ENCODE measurements around the gene CZIB.
A peak's percentile ranks its signal among the peaks of the same experiment; 100 is the strongest.
"Not testable (repeated sequence)": the region's sequence is repeated elsewhere in the genome, so short reads cannot be mapped to it uniquely, and the experiment has no call there.

CZIB gene

GRCh38 chr1:53188099-53188498 is 32.3 kb downstream of the CZIB start:
- DNase-seq, result no peak

DNA sequence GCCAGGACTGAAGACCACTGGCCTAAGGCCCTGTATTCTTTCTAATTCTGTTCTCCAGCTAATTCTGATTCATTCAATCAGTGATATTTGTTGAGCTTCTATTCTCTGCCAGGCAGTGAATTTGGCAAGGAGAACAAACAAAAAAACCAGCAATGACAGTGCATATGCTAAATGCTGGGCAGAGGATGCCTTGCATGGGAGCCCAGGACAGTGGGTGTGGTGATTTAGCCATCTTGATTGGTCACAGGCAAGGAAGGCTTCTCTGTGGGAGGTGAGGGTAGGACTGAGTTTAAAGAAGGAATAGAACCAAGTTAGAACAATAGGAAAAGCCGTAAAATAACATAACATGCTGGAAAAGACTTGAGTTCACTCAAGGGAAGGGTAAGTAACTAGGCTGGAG is 33.0 kb downstream of the CZIB start:
- no peak for DNase-seq

DNA sequence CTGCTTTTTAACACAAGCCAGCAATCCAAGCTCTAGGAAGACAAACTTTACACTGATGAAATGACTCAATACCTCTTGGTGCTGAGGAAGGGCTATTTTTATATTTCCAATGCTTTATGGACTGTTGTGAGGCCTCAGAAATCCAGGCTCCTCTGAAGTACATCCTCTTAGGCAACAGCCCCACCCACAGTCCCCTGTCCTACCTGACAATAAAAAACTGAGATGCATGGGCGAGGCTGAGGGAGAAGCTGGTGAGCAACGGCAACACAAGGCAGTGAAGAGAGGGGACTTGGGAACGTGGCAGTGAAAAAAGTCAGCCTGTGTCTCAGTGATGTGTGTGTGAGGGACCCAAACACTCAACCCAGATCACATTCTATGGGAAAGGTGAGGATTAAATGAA is 33.9 kb downstream of the CZIB start:
- DNase-seq, result no peak

GRCh38 chr1:53185955-53186297 is 34.5 kb downstream of the CZIB start:
- DNase-seq, result not testable (repeated sequence)

DNA sequence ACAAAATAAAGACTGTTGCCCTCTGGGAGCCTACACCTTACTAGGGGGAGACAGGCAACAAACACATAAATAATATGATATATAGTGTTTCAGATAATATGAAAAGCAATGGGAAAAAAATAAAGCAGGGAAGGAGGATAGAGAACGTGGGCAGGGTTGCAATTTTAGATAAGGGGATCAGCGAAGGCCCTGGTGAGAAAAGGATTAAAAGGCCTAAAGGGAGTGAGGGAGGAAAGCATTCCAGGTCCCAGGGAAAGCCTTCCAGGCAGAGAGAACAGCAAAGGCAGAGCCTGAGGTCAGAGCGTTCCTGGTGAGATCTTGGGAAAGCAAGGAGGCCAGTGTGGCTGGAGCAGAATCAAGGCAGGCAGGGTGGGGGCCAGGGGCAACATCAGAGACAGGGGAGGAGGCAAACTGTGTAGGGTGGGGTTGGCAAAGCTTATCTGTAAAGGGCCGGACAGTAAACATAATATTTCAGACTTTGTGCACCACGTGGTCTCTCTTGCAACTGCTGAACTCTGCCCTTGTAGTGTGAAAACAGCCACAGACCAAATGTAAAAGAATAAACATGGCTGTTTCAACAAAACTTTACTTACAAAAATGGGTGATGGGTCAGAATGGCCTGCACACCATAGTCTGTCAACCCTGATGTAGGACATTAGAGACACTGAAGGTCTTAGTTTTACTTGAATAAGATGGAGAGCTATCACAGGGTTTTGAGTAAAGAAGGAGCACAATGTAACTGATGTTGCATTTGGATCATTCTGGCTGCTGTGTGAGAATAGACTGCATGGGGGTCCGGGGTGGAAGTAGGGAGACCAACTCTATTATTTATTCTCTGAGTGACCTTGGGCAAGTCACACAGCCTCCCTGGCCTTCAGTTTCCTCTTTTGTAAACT is 37.1 kb downstream of the CZIB start:
- no peak for DNase-seq

DNA sequence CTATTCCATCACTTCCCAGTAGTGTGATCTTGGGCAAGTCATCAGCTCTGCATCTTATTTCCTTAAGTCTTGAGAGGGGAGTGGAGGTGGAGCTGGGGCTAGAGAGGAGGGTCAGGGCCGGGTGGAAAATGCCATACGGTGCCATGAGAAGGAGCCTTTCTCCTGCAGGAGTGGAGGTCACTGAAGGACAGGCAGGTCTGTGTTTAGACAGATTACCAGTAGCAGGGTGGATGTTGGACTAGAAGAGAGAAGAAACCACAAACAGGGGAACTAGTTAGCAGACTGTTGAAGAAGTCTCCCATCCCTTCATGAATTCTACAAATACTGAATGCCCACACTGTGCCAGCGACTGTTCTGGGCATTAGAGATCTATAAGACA is 37.7 kb downstream of the CZIB start:
- no peak for DNase-seq

GRCh38 chr1:53182111-53182593 is 38.3 kb downstream of the CZIB start:
- peak; percentile 47 to 74 (median 58) for DNase-seq

- DNase-seq, result no peak
These were observed 39.5 kb downstream of the CZIB start for GRCh38 chr1:53180951-53181350.

- no peak for DNase-seq
These were observed 40.2 kb downstream of the CZIB start for GRCh38 chr1:53180226-53180625.

DNA sequence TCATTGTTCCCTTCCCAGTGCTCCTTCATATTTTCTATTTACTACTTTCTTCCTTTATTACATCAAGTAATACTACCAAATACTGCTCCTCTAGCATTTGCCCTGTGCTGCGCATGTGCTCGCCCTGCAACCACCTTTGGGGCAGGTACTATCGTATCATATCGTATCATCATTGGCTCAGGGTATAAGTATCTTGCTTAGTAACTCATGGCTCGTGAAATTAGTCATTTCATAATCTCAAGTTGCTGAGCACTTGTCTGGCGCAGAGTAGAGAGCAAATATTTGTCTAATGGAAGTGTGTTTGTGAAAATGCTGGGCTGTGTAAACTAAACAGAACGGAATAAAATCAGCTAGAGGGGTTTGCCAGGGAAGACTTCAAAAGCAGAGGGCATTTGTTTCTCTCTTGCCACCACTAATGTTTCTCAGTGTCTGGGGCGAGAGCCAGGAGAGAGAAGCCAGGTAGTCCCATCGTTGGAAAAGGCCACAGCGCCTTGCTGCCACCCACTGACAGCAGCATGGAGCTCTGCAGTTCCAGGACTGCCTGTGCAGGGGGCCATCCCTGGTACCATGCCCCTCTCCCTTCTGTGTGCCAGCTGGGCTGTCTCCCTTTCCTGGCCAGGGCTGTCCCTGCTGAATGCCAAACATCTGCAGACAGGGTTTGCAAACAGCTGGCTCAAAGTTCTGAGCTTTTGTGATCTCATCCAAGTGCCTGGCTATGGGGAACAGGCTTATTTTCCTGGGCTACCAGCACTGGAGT is 43.8 kb downstream of the CZIB start:
- DNase-seq, result no peak

DNA sequence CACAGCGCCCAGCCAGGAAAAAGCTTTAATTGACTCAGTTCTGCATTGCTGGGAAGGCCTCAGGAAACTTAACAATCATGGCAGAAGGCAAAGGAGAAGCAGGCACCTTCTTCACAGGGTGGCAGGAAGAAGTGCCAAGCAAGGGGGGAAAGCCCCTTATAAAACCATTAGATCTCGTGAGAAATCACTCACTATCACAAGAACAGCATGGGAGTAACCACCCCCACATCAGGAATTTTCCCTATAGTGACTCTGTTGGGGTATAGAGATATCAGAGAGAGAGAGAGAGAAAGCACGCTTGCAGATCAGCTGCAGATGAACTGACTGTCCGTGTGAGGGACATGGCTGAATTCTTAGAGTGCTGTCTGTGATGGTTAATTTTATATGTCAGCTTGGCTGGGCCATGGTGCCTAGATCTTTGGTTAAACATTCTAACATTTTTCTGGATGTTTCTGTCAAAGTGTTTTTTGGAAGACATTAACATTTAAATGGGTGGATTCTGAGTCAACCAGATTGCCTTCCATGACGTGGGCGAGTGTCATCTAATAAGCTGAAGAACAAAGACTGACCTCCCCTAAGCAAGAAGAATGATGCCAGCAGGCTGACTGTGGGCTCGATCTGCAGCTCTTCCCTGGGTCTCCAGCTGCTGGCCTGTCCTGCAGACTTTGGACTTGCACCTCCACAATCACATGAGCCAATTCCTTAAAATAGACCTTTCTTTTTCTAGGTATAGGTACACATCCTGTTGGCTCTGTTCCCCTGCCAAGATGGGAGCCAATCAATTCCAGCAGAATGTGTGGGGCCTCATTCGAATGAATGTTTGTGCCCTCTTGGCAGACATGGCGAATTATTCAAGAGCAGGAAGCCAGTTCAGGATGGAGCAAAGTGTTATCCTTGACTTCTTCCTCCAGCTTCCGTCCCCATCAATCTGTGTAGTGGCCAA is 45.2 kb downstream of the CZIB start:
- no peak for DNase-seq

- DNase-seq, result no peak
These were observed 47.9 kb downstream of the CZIB start for GRCh38 chr1:53172426-53173128.

GRCh38 chr1:53166912-53167311 is 53.5 kb downstream of the CZIB start:
- DNase-seq, result no peak

DNA sequence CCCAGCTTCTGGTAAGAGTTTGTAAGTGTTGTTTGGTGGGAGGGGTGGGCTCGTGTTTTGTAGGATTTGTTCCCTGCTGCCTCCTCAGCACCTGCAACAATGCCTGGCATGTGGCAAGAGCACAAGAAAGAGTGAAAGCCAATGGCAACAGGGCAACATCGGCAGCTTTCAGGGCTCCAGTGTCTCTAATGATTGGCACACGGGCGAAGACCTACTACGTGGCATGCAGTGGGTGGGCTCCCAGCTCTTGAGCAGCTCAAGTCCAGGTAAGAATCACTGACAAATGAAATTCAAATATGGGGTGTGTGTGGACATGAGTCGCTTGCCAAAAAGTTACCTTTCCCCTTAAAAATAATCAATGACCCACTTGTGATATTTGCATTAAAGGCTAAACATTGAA is 54.1 kb downstream of the CZIB start:
- DNase-seq, result no peak

- DNase-seq, result no peak
These were observed 54.9 kb downstream of the CZIB start for GRCh38 chr1:53165408-53165961.
